Calu3 (cell line): ENCODE results near the gene RBPJ. TPM values are rescaled to one million over a fixed set of nuclear protein-coding genes. Genes with fewer than 3 reads are reported as not detected.
A peak's percentile ranks its signal among the peaks of the same experiment; 100 is the strongest.

Source experiments
- BruUV-seq: library from RNA; stranded (reverse); fragments of 400-500 nt; replicated peaks from 2 replicates; lab custom pipeline; 2021; lab: Mats Ljungman, UMichigan
- CTCF ChIA-PET: fragments of 300-600 bp; sonication (Branson Sonifier 250); formaldehyde crosslinking; loops from one replicate; lab custom pipeline; 2022; ENCODE audit warnings: antibody characterized with exemption; lab: Charles Lee
- DNase-seq: peaks from one replicate; pipeline ENCODE4 v3.0.0; 2022
- H3K27ac Mint-ChIP-seq: one replicate; pipeline ENCODE4 v1.8.0; 2022; ENCODE audit warnings: mixed read lengths; ENCODE audit not compliant: unreplicated experiment
- H3K27me3 Mint-ChIP-seq: one replicate; pipeline ENCODE4 v1.8.0; 2022; ENCODE audit warnings: mixed read lengths; ENCODE audit not compliant: unreplicated experiment
- H3K36me3 Mint-ChIP-seq: one replicate; pipeline ENCODE4 v1.8.0; 2022; ENCODE audit warnings: mild to moderate bottlenecking, moderate library complexity, mixed read lengths; ENCODE audit not compliant: insufficient read depth, unreplicated experiment
- H3K4me1 Mint-ChIP-seq: one replicate; pipeline ENCODE4 v1.8.0; 2022; ENCODE audit warnings: mild to moderate bottlenecking, low read depth, mixed read lengths; ENCODE audit not compliant: unreplicated experiment
- H3K4me3 Mint-ChIP-seq: one replicate; pipeline ENCODE4 v1.8.0; 2022; ENCODE audit warnings: mild to moderate bottlenecking, low read depth, moderate library complexity, mixed read lengths; ENCODE audit not compliant: unreplicated experiment
- H3K9me3 Mint-ChIP-seq: one replicate; pipeline ENCODE4 v1.8.0; 2022; ENCODE audit warnings: low read depth, mixed read lengths; ENCODE audit not compliant: unreplicated experiment
- CTCF ChIP-seq: fragments of 200-600 bp; IDR thresholded peaks from one replicate; pipeline ENCODE4 v1.8.0; 2022; ENCODE audit warnings: antibody characterized with exemption; ENCODE audit not compliant: unreplicated experiment
- intact Hi-C: fragments of 100-400 bp; cut with micrococcal nuclease; formaldehyde crosslinking; loops from one replicate; pipeline ENCODE4 v1.10.0; 2022; ENCODE audit not compliant: unreplicated experiment
- total RNA-seq: library from RNA; stranded (reverse); gene quantifications from 2 replicates; pipeline ENCODE4 v1.2.3, GENCODE V29; 2022

Gene RBPJ
- total RNA-seq, 1 experiment from 2014 or later, result 56.3 TPM

- peak overlapping the region; percentile 55 for H3K27ac Mint-ChIP-seq
- intact Hi-C loops, result loop anchor here (2.0 kb wide), 2 partner anchors 242 to 296 kb away; no protein-coding TSS in a partner anchor
- no peaks in the 10 kb centered on the region for H3K27me3 Mint-ChIP-seq
- no peaks in the 10 kb centered on the region for H3K9me3 Mint-ChIP-seq
- TF ChIP-seq CTCF, result no peak
- peaks cover 20% of the 10 kb centered on the region for H3K36me3 Mint-ChIP-seq
- CTCF ChIA-PET, result interaction anchor here (0.6 to 1.3 kb wide), 8 partner anchors 11 to 337 kb away, joined by 3 to 8 read pairs (median 3); no protein-coding TSS in a partner anchor
- peak; percentile 9 for DNase-seq
- BruUV-seq, result no TSS peak
- no peak overlapping the region for H3K4me3 Mint-ChIP-seq
- peaks cover 11% of the 10 kb centered on the region for H3K4me1 Mint-ChIP-seq
Measured at GRCh38 chr4:26325191-26325590, 4.4 kb downstream of the RBPJ start.

GRCh38 chr4:26326791-26327190, 6.0 kb downstream of the RBPJ start:
- Mint-ChIP-seq H3K27ac (no peak overlapping the region), H3K36me3 (peaks cover 4% of the 10 kb centered on the region), H3K9me3 (no peaks in the 10 kb centered on the region), H3K4me3 (no peak overlapping the region), H3K27me3 (no peaks in the 10 kb centered on the region), H3K4me1 (peaks cover 18% of the 10 kb centered on the region)
- intact Hi-C loops, result no loop called here
- CTCF ChIA-PET, result no interaction called here
- no TSS peak for BruUV-seq
- TF ChIP-seq CTCF, result no peak
- no peak for DNase-seq

- DNase-seq, result peak; percentile 15
Measured at GRCh38 chr4:26330186-26330787, 9.5 kb downstream of the RBPJ start.

GRCh38 chr4:26330946-26331345, 10.1 kb downstream of the RBPJ start:
- no peak overlapping the region for H3K27ac Mint-ChIP-seq
- CTCF ChIA-PET, result interaction anchor here (0.7 to 1.7 kb wide), 6 partner anchors 9 to 301 kb away, joined by 3 to 14 read pairs (median 4); no protein-coding TSS in a partner anchor
- no peaks in the 10 kb centered on the region for H3K36me3 Mint-ChIP-seq
- peaks cover 17% of the 10 kb centered on the region for H3K4me1 Mint-ChIP-seq
- H3K27me3 Mint-ChIP-seq, result no peaks in the 10 kb centered on the region
- no peak overlapping the region for H3K4me3 Mint-ChIP-seq
- DNase-seq, result no peak
- TF ChIP-seq CTCF, result no peak
- intact Hi-C loops, result loop anchor here (2.0 kb wide), 1 partner anchor 80 kb away; no protein-coding TSS in a partner anchor
- no TSS peak for BruUV-seq
- H3K9me3 Mint-ChIP-seq, result no peaks in the 10 kb centered on the region

More at GRCh38 chr4:26330186-26330787, 9.5 kb downstream of the RBPJ start:
- Mint-ChIP-seq H3K9me3 (no peaks in the 10 kb centered on the region), H3K27me3 (no peaks in the 10 kb centered on the region), H3K4me1 (peaks cover 19% of the 10 kb centered on the region), H3K36me3 (no peaks in the 10 kb centered on the region), H3K27ac (no peak overlapping the region), H3K4me3 (no peak overlapping the region)
- no TSS peak for BruUV-seq
- CTCF ChIA-PET, result interaction anchor here (0.7 to 1.7 kb wide), 6 partner anchors 10 to 300 kb away, joined by 3 to 14 read pairs (median 4); no protein-coding TSS in a partner anchor
- intact Hi-C loops, result loop anchor here (2.0 kb wide), 1 partner anchor 81 kb away; no protein-coding TSS in a partner anchor
- TF ChIP-seq CTCF, result no peak
